Stomach (tissue), 4 donors: Measurements from ENCODE around the gene PEPD.

Source experiments
- CTCF ChIP-seq, 7 experiments: fragments of 450-650 bp in 4 of 7; fragments of 200-600 bp in 3 of 7; sonication (generic) in 3 of 7; IDR thresholded peaks; one replicate each; pipeline ENCODE4 v1.5.1; 2016 to 2019; ENCODE audit warnings: antibody characterized with exemption in 7 of 7, control low read depth in 2 of 7, mild to moderate bottlenecking in 1 of 7
- POLR2A ChIP-seq, 4 donors: fragments of 450-650 bp; IDR thresholded peaks; one replicate each; pipeline ENCODE4 v1.6.1; 2016; ENCODE audit warnings: antibody characterized with exemption in 4 of 4, control low read depth in 2 of 4, mild to moderate bottlenecking in 1 of 4, moderate library complexity in 1 of 4

- TF ChIP-seq CTCF (IDR thresholded peaks at IDR 0.05) (no peak), POLR2A (IDR thresholded peaks at IDR 0.05) (no peak)
Measured at GRCh38 chr19:33503433-33504057, 18.0 kb downstream of the PEPD start.
